Ectodermal cell (in vitro differentiated cells): Measurements from ENCODE around the gene THOP1.
A peak's percentile ranks its signal among the peaks of the same experiment; 100 is the strongest.

ENCODE experiments used
- H3K27ac ChIP-seq: 2 replicates; pipeline ENCODE4 v1.7.0; 2013; ENCODE audit warnings: mild to moderate bottlenecking, low read depth, low read length; ENCODE audit not compliant: insufficient read depth, poor library complexity, severe bottlenecking
- H3K27me3 ChIP-seq: 2 replicates; pipeline ENCODE4 v1.7.0; 2013; ENCODE audit warnings: mild to moderate bottlenecking, low read length; ENCODE audit not compliant: insufficient read depth, control insufficient read depth, poor library complexity, severe bottlenecking
- H3K36me3 ChIP-seq: one replicate; pipeline ENCODE4 v1.7.0; 2013; ENCODE audit warnings: low read length; ENCODE audit not compliant: control insufficient read depth, insufficient read depth
- H3K4me1 ChIP-seq: one replicate; pipeline ENCODE4 v1.7.0; 2013; ENCODE audit warnings: low read length; ENCODE audit not compliant: control insufficient read depth, insufficient read depth
- H3K4me3 ChIP-seq: 2 replicates; pipeline ENCODE4 v1.7.0; 2013; ENCODE audit warnings: low read depth, low read length, control low read depth; ENCODE audit not compliant: insufficient read depth
- H3K9me3 ChIP-seq: 2 replicates; pipeline ENCODE4 v1.7.0; 2013; ENCODE audit warnings: mild to moderate bottlenecking, low read length, moderate library complexity; ENCODE audit not compliant: control insufficient read depth
- WGBS, 2 experiments: methylation state at CpG; one replicate each; pipeline ENCODE4 v1.1.7; 2013; ENCODE audit warnings: missing lambda C conversion rate in 2 of 2; 5-methylcytosine and 5-hydroxymethylcytosine counted together

THOP1 gene

GRCh38 chr19:2840794-2841791, 55.8 kb downstream of the THOP1 start, which contains the start of gene ZNF555:
Gene ZNF555, plus strand, starts transcription at chr19:2841475. Its CDS starts 98 bp downstream, at chr19:2841573.
- peak within 1 kb of the TSS; percentile 67 for H3K4me3 ChIP-seq
- peaks cover 13% of the 10 kb centered on the region for H3K27me3 ChIP-seq
- H3K9me3 ChIP-seq, result peaks cover 3% of the 10 kb centered on the region
- 1% methylated on average over 106 of the region's 106 CpGs for WGBS, 2 experiments
- H3K4me1 ChIP-seq, result peaks cover 6% of the 10 kb centered on the region
- peak within 1 kb of the TSS; percentile 47 for H3K27ac ChIP-seq
- H3K36me3 ChIP-seq, result peaks cover 7% of the 10 kb centered on the region

DNA sequence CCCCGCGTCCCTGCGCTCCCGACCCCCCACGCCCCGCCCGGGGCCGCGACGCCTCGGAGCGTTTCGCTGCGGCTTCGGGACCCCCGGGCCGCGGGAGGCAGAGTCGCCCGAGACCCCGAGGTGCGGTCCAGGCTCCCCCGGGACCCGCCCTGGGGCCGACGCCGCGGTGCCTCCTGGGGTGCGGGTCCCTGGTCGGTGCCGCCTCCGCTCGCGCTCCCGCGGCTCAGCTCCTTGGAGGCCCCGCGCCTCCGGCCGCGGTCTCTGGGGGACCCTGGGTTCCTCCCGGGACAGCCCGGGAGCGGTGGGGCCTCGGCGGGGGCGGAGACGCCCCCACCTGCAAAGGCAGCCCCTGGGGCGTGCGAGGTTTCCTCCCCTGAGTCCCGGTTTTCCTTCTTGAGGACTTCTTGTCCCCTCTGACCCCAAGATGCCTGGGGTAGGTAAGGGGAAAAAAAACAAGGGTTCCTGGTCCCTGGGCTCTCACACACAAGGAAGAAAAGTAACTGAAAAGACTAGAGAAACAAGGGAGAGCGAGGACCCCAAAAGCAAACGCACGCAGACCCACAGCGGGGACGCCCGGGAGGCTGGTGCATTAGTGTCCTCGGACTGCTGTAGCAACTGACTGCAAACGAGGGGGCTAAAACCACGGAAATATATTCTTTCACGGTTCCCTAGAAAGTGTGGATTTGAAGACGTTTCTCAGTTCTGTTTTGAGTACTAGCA, 56.7 kb downstream of the THOP1 start:
- peaks cover 7% of the 10 kb centered on the region for H3K36me3 ChIP-seq
- no peak overlapping the region for H3K27ac ChIP-seq
- H3K27me3 ChIP-seq, result peaks cover 13% of the 10 kb centered on the region
- WGBS, 2 experiments, result 9 to 11% methylated on average over 62 of the region's 62 CpGs
- peak overlapping the region; percentile 67 for H3K4me3 ChIP-seq
- H3K4me1 ChIP-seq, result peaks cover 6% of the 10 kb centered on the region
- peaks cover 9% of the 10 kb centered on the region for H3K9me3 ChIP-seq

- WGBS, 2 experiments, result 96% methylated on average over 2 of the region's 2 CpGs
- Histone ChIP-seq H3K27me3 (peaks cover 13% of the 10 kb centered on the region), H3K4me3 (no peak overlapping the region), H3K36me3 (peaks cover 14% of the 10 kb centered on the region), H3K9me3 (peaks cover 11% of the 10 kb centered on the region), H3K4me1 (peaks cover 6% of the 10 kb centered on the region), H3K27ac (no peak overlapping the region)
Observed at GRCh38 chr19:2845107-2845506, 59.8 kb downstream of the THOP1 start.

GRCh38 chr19:2846180-2846894, 61.0 kb downstream of the THOP1 start:
- peaks cover 13% of the 10 kb centered on the region for H3K9me3 ChIP-seq
- 95 to 97% methylated on average over 13 of the region's 13 CpGs for WGBS, 2 experiments
- peaks cover 6% of the 10 kb centered on the region for H3K4me1 ChIP-seq
- peaks cover 26% of the 10 kb centered on the region for H3K36me3 ChIP-seq
- no peak overlapping the region for H3K4me3 ChIP-seq
- H3K27me3 ChIP-seq, result peaks cover 13% of the 10 kb centered on the region
- H3K27ac ChIP-seq, result no peak overlapping the region

DNA sequence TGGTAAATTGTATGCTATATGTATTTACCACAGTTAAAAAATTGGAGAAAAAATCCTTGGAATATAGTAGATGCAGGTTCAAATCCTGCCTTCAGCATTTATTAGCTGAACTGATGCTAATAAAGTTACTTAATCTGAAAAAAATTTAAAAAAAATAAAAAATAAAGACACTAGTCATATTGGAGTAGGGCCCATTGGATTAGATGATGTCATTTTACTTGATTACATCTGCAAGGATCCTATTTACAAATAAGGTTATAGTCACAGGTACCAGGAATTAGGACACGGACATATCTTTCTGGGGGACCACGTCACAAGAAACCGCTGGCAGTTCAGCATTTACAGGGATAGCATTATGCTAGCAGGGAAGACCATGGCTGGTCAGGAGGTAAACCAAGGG, 62.2 kb downstream of the THOP1 start:
- Histone ChIP-seq H3K4me3 (no peak overlapping the region), H3K27ac (no peak overlapping the region), H3K27me3 (peaks cover 6% of the 10 kb centered on the region), H3K4me1 (peaks cover 1% of the 10 kb centered on the region), H3K36me3 (peaks cover 38% of the 10 kb centered on the region), H3K9me3 (peaks cover 17% of the 10 kb centered on the region)
- WGBS, 2 experiments, result 95 to 97% methylated on average over 3 of the region's 3 CpGs

GRCh38 chr19:2848616-2849015, 63.3 kb downstream of the THOP1 start:
- Histone ChIP-seq H3K9me3 (peaks cover 28% of the 10 kb centered on the region), H3K4me3 (no peak overlapping the region), H3K36me3 (peaks cover 49% of the 10 kb centered on the region), H3K4me1 (no peaks in the 10 kb centered on the region), H3K27me3 (no peaks in the 10 kb centered on the region), H3K27ac (no peak overlapping the region)
- 92 to 96% methylated on average over 4 of the region's 4 CpGs for WGBS, 2 experiments

- Histone ChIP-seq H3K36me3 (peaks cover 59% of the 10 kb centered on the region), H3K27me3 (no peaks in the 10 kb centered on the region), H3K4me3 (no peak overlapping the region), H3K9me3 (peaks cover 40% of the 10 kb centered on the region), H3K27ac (no peak overlapping the region), H3K4me1 (no peaks in the 10 kb centered on the region)
- WGBS, 2 experiments, result 94 to 96% methylated on average over 3 of the region's 3 CpGs
Observed at GRCh38 chr19:2850256-2850925, 65.1 kb downstream of the THOP1 start.

GRCh38 chr19:2852598-2852997, 67.3 kb downstream of the THOP1 start:
- H3K27ac ChIP-seq, result no peak overlapping the region
- H3K4me1 ChIP-seq, result no peaks in the 10 kb centered on the region
- H3K36me3 ChIP-seq, result peaks cover 62% of the 10 kb centered on the region
- no peak overlapping the region for H3K4me3 ChIP-seq
- peaks cover 32% of the 10 kb centered on the region for H3K9me3 ChIP-seq
- H3K27me3 ChIP-seq, result no peaks in the 10 kb centered on the region
- WGBS, 2 experiments, result 97 to 98% methylated on average over 10 of the region's 10 CpGs

- no peaks in the 10 kb centered on the region for H3K4me1 ChIP-seq
- H3K27me3 ChIP-seq, result no peaks in the 10 kb centered on the region
- H3K27ac ChIP-seq, result no peak overlapping the region
- WGBS, 2 experiments, result 95% methylated on average over 11 of the region's 11 CpGs
- H3K4me3 ChIP-seq, result no peak overlapping the region
- peaks cover 32% of the 10 kb centered on the region for H3K9me3 ChIP-seq
- peaks cover 62% of the 10 kb centered on the region for H3K36me3 ChIP-seq
Observed at GRCh38 chr19:2853015-2853606, 67.8 kb downstream of the THOP1 start.
